Activated T-helper 9 cell treated with anti-CD3 and anti-CD28 coated beads, Interleukin-2, amount 50 U/mL, for 16 hours (primary cell): Measurements from ENCODE around the gene BSG.
A peak's percentile ranks its signal among the peaks of the same experiment; 100 is the strongest.
"Not testable (repeated sequence)": the region's sequence is repeated elsewhere in the genome, so short reads cannot be mapped to it uniquely, and the experiment has no call there.

ENCODE experiments used
- DNase-seq: peaks from one replicate; pipeline ENCODE4 v3.0.0-alpha.2; 2020; ENCODE audit warnings: low read depth

Gene BSG

DNA sequence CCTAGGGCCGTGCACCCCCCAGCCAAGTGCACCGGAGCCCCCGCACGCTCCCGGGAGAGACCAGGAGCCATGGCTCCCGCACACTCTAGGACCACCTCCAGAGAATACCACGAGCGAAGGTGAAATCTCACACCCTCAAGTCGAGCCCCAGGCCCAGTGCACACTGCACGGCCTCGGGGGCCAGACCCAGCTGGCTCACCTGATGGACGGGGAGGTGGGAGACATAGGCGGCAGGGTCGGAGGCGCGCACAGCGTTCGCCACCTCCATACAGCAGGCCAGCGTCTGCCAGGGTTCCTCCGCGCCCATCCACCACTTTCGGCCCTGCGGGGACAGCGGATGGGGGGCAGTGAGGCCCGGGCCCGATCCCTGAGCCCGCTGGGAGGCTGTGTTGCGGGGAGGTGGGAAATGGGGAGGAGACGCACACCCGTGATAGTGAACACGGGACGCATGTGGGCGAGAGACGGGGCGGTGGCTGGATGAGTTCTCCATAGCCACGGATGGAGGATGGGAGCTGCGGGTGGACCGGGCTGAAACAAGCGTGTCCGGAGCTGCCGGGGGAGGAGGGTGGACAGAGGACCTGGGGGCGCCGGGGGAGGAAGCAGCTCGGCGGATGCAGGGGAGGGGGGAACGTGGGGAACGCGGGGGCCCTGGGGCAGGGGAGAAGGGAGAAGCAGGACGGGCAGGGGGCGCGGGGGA lies 47.9 kb downstream of the BSG start:
- DNase-seq: no peak

DNA sequence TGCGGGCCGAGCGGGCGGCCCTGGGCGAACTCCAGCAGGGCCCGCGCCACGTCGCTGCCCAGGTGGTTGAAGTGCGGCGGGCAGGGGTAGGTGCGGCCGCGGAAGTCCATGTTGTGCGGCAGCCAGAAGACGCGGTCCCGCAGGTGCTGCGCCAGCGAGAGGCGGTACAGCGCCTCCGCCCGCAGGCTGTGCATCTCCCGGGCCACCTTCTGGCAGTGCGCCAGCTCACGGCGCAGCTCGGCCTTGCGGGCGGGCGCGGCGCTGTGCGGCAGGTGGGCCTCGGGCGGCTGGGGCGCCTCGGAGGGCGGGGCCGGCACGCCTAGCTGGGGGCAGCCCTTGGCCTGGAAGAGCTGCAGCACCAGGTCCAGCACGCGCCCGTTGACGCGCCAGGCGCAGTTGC lies 48.8 kb downstream of the BSG start:
- DNase-seq: not testable (repeated sequence)

DNA sequence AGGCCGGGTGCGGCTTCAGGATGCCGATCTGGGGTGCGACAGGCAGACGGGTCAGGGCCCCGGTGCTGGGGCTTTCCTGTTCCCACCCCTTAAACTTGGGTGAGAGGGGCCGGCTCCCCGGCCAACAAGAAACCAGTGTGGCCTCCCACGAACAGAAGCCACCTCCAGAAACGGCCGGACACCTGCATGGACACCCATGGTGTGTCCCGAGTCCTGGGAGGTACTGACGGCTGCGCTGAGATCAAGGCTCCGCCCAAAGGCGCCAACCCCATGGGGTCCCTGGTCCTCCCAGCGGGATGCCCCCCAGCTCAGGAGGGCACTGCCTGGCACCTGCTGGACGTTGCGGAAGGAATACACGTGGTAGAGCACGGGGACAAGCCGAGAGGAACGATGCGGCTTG lies 49.4 kb downstream of the BSG start:
- no peak for DNase-seq

DNA sequence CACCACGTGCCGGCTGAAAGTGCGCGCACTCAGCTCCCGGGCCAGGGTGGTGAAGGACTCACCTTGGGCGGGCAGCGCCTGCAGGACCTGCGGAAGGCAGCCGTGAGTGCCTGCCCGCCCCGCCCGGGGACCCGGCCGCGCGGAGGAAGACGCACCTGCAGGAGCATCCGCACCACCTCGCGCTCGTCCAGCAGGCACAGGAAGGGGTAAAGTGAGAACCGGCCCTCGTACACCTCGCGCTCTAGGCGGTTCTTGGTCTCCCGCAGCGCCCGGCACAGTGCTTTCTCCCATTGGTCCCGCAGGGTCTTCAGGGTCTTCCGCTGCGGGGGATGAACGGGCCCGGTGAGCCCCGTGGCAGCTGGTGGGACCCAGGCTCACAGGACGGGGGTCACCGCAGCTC lies 50.3 kb downstream of the BSG start:
- no peak for DNase-seq

DNA sequence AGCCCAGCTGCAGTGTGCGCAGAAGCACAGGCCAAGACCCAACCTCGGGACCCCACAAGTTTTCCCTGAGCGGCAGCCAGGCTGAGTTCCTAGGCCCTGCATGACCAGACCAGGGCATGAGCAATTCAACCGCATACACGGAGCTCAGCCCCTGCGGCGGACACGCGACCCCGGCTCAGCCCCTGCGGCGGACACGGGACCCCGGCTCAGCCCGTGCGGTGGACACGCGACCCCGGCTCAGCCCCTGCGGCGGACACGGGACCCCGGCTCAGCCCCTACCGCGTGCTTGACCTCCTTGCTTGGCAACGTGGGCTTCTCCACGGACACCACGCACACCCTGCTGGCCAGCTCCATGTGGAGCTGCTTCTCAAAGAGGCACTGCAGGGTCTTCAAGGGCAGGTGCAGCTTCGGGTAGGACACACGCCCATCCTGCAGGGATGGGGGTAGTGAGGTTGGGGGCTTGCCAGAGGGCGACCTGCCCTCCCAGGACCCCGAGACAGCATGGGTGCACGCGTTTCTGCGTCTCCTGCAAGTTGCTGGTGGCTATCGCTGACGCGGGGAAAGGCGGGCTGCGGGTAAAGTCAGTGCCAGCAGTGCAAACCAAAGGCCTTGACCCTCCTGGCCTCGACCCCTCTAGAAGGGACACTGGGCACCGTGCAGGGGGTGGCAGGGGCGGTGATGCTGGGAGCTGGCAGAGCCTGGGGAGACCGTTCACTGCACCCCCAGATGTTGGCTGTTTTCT lies 51.0 kb downstream of the BSG start:
- no peak for DNase-seq

DNA sequence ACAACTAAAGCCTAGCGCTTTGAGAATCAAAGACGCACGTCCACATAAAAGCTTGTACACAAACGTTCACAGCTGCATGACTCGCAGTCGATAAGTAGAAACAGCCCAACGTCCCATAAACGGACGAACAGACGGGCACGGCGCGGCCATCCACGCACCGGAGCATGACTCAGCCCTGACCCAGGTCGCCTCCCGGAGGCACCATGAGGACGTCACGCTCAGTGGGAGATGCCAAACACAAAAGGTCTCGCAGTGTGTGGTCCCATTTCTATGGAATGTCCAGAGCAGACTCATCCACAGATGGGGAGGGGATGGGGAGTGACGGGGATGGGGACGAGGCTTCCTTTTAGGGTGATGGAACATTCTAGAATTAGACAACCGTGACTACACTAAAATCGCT lies 51.6 kb downstream of the BSG start:
- no peak for DNase-seq

DNA sequence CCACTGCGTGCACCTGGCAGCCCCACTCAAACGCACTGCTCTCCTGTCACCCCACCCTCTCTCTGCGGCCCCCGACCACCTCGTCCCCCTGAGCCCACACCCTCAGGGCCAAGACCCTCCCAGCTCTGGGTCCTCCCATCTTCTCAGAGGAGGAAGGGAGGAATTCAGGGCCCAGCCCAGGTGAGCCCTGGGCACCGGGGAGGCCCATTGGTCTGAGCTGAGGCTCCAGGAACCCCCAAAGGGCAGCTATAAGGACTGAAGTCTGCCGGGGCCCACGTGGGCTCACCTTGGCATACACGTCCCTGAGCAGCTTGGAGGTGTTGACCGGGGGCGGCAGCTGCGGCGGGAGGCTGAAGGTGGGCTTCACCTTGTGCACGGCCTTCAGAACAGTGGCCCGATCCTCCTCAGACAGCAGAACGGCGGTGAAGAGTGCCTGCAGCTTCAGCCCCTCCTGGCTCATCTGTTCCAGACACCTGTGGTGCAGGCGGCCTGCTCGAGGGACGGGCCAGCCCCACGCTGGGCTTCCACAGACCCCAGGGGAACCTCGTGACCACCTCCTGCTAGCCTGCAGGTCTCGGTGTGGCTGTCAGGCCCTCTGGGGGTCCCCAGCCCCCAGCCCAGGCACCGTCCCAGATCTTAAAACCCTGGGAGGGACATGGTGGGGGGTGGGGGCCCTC lies 52.2 kb downstream of the BSG start:
- DNase-seq: no peak

DNA sequence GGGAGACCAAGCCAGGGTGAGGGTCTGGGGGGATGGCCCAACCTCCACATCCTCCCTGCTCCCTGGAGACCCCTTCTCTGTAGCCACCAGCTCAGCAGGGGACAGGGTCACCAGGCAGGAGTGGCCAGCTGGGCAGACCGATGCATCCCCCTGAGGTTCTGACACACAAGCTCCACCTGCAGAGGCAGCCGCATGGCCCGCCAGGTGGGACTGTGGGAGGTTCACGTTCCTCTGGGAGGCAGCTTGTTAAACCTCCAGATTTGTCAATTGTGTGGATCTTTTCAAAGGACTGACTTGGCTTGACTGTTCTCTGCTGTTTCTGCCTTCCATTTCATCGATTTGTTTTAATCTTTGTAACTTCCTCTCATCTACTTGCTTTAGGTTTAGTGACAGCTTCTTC lies 52.9 kb downstream of the BSG start:
- no peak for DNase-seq

DNA sequence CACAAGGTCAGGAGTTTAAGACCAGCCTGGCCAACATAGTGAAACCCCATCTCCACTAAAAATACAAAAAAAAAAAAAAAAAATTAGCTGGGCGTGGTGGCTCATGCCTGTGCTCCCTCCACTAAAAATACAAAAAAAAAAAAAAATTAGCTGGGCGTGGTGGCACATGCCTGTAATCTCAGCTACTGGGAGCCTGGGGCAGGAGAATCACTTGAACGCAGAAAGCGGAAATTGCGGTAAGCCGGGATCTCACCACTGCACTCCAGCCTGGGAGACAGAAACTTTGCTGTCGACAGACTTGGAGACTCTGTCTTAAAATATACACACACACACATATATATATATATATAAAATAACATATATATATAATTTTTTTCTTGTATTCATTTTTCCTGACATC lies 54.2 kb downstream of the BSG start:
- not testable (repeated sequence) for DNase-seq

DNA sequence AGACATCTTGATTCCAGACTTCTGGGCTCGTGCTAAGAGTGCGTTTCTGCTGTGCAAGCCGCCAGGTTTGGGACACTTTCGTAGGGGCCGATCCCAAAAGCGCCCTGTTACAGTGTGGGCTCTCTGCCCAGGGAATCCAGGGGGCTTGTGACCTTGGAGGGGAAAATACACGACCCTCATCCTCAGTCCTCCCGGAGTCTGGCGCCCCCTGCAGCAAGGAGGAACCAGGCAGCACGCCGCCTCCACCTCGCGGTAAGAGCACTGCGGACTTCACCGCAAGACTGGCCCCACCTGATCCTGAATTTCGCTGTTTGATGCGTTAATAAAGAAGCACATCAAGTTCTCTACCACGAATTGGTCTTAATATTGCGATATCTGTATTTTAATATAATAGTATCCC lies 55.8 kb downstream of the BSG start:
- DNase-seq: no peak

DNA sequence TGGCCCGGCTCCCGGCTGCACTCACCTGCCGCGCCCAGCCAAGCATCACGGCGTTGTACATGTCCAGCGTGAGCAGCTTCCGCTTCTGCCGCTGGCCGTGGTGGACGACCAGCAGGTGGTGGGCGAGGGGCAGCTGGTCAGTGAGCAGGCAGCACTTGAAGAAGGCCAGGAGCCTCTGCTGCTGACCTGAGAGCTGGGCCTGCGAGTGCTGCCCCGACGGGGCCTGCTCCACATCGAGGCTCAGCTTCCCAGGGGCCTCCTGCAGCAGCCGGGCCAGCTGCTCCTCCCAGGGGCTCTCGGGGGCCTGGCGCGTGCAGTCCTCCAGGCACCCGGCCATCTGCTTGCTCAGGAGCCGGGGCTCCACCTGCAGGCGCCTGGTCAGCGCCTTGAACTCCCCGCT lies 57.1 kb downstream of the BSG start:
- DNase-seq: not testable (repeated sequence)

DNA sequence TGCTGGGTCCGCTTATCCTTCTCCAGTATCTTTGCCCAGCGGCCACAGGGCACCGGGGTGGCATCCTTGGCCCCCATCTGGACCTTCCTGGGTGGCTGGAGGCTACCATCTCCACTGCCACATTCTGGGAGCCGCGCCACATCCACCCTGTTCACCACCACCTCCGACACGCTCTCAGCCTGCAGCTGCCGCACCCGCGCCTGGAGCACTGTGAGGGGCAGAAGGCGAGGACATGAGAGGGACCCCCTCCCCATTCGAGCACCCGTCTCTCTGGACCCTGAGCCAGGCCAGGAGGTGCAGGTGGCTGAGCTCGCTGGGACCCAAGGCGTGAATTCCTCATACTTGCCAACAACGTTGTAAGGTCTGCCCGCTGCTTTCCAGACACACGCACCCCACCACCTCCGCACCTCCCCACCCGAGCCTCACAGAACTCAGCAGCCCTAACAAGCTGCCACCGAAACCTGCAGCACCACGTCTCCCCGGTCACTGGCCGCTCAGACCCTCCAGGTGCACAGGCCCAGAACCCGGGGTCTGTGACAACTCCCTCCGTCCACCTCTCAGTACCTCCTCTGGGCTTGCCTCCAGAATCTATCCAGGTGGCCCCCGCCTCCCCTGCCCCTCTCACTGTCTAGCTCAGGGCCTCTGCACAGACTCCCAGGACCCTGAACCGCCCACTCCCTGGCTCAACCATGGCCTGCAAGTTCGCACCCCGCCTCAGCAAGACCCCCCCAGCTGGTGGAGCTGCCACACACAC lies 57.7 kb downstream of the BSG start:
- DNase-seq: no peak

DNA sequence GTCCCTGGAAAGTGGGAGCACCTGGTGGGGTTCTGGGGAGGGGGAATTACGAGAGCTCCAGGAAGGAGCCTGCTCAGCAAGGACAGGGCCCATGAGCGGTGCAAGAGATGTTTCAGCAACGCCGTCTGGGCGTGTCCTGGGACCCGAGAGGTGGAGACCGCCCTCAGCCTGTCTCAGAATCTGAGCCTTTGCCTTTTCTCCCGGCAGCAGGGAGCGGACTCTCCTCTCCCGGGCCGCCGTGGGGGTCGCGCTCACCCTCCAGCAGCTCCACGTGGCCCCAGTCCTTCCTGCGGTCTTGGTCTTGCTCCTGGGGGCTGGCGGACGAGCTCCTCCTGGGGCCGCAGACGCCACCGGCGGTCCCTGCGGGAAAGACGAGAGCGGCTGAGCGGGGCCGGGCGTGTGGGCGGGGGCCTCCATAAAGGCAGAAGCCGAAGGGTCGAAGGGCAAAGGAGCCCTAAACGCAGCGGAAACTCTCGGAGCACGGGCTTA lies 60.2 kb downstream of the BSG start:
- peak; percentile 32 for DNase-seq
